Cardiac fibroblast (primary cell): ENCODE results near the gene CFAP57.

ENCODE experiments used
- DNase-seq, 2 donors: peaks; one replicate each; pipeline versions ENCODE4 v3.0.0 to v3.0.0-alpha.2; 2010; ENCODE audit warnings: low read depth in 2 of 2
- H3K4me3 ChIP-seq, 2 donors: replicated peaks in 1 of 2; 1 replicate in 1 of 2; 2 replicates in 1 of 2; pipeline ENCODE4 v1.5.1; 2011; ENCODE audit warnings: low read depth in 2 of 2, low read length in 2 of 2, mild to moderate bottlenecking in 2 of 2, moderate library complexity in 1 of 2
- CTCF ChIP-seq: IDR thresholded peaks from one replicate; pipeline ENCODE4 v1.5.1; 2011; ENCODE audit warnings: low read depth, mild to moderate bottlenecking, low read length, inconsistent platforms

Gene CFAP57

GRCh38 chr1:43269627-43270375, 97.7 kb downstream of the CFAP57 start, which contains the start of gene TMEM125:
TSS of gene TMEM125 (plus strand) at chr1:43269983. CDS start at chr1:43272723, 2,740 bp downstream.
- no peak for TF ChIP-seq CTCF
- no peak for DNase-seq
- H3K4me3 ChIP-seq, result no peak within 1 kb of the TSS

GRCh38 chr1:43270421-43271095, 98.4 kb downstream of the CFAP57 start:
- H3K4me3 ChIP-seq, result no peak overlapping the region
- peak in 1 of 2 donors; percentile 10 for DNase-seq
- no peak for TF ChIP-seq CTCF

GRCh38 chr1:43271186-43272118, 99.3 kb downstream of the CFAP57 start:
- no peak for TF ChIP-seq CTCF
- no peak overlapping the region for H3K4me3 ChIP-seq
- DNase-seq, result no peak

GRCh38 chr1:43272161-43272560, 100.0 kb downstream of the CFAP57 start:
- no peak overlapping the region for H3K4me3 ChIP-seq
- no peak for DNase-seq
- TF ChIP-seq CTCF, result no peak

- TF ChIP-seq CTCF, result no peak
- no peak overlapping the region for H3K4me3 ChIP-seq
- DNase-seq, result no peak
Measured at GRCh38 chr1:43272576-43273571, 100.7 kb downstream of the CFAP57 start.
